ENCODE measurements around the gene CYP27C1.

CYP27C1 gene

GRCh38 chr2:127193164-127193966 is 26.7 kb downstream of the CYP27C1 start:
- DNase-seq, result peak; percentile 68

GRCh38 chr2:127191331-127192219 is 28.5 kb downstream of the CYP27C1 start:
- DNase-seq, result no peak

DNA sequence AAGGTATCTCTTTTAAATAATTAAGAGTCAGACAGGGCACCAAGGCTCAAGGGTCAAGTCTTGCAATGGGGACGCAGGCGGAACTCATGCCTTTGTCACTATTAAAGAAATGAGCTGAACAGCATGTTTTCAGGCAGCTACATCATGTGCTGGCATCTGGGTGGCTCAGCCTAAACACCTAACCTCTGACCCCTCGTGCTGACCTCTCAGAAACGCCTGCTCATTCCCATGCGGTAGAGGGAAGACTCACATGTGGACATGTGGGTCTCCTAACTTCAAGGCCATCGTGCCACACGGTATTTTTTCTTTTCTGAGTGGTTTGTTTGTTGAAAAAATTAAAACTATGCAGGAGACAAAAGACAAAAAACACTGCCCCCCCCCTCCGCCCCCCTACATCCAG is 31.3 kb downstream of the CYP27C1 start:
- DNase-seq, result no peak

- DNase-seq, result no peak
Observed at GRCh38 chr2:127187831-127188230, 32.3 kb downstream of the CYP27C1 start.

GRCh38 chr2:127187081-127187775 is 32.9 kb downstream of the CYP27C1 start:
- DNase-seq, result no peak

GRCh38 chr2:127185705-127186104 is 34.4 kb downstream of the CYP27C1 start:
- no peak for DNase-seq

GRCh38 chr2:127185093-127185492 is 35.0 kb downstream of the CYP27C1 start:
- no peak for DNase-seq

DNA sequence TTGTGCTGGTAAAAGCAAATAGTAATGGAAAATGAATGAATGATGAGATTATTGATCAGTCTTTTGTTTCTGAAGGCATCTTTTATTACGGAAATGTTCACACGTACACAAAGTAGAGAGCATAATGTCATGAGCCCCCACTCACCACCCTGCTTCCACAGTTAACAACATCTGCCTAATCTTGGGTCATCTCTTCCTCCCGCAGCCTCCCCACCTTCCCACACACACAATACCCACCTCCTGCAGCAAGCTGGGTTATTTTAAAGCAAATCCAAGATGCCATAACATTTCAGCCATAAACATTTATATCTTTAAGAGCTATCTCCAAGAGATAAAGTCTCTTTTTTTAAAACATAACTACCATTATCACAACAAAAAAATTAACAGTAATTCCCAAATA is 36.3 kb downstream of the CYP27C1 start:
- DNase-seq, result no peak

DNA sequence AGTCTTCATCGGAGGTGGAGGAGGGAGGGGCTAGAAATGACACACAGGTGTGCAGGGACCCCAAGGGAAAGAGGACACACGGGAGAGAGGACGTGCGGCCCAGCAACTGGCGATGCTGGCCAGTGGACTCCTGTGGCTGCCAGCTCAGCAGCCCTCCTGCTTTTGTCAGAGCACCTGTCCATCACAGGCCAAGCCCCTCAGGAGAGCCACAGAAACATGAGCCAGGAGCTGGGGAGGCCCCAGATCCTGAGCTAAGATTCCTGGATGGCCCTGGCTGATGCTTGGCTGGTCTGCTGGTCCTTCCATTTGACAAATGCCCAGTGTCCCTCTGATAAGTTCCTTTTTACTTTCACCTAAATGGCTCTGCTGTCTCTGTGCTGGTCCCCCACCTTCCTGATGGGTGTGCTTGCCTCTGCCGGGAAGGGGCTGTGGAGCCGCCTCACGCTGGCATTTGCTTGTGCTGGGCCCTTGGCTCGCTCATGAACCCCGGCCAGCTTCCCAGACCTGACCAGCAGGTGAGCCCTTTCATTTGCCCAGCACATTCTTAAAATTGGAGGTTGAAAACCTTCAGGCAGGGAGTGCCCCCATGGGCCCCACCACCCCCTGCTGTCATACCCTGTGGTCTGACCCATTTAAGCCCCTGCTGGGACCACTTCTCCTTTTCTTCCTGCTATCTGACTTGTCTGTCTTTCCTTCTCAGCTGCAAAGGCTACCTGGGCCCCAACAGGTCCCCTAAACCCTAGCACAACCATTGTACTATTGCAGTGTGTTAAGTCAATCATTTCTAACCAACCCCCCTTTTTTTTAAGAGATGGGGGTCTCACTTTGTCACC is 37.3 kb downstream of the CYP27C1 start:
- DNase-seq, result peak; percentile 24

DNA sequence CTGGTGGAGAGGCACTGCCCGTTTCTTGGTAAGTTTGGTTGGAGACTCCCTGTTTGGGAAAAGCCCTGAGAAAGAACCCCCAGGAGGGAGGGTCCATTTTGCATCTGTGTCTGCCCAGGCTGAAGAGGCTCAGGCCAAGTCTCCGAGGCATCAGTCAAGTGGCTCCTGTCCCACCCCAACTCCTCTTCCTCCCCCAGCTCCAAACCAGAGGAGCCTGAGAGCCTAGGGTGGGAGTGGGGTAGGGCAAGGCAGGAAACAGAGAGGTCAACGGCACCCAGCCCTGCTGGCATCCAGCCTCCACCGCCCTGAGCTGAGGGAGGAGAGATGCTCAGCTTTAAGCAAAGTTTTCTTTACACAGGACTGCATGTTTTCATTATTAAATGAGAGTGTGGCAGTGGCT is 38.2 kb downstream of the CYP27C1 start:
- DNase-seq, result peak; percentile 25

DNA sequence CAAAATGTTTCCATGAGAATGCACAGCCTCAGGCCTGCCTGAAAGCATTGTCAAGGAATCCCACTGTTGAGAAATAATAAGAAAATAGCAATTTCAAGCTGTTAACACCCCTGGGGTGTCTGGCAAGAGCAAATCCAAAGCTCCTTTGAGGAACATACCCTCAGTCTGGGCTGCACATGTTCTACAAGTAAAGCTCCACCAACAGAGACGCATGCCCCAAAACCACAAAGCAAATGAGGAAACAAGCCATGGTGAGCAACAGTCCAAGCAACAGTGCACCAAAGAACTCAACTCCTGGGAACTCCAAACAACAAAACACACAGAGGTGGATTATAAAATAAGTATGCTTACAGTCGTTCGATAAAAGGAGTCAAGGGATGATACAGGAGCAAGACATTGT is 40.3 kb downstream of the CYP27C1 start:
- no peak for DNase-seq

- DNase-seq, result no peak
Observed at GRCh38 chr2:127177617-127178263, 42.4 kb downstream of the CYP27C1 start.

DNA sequence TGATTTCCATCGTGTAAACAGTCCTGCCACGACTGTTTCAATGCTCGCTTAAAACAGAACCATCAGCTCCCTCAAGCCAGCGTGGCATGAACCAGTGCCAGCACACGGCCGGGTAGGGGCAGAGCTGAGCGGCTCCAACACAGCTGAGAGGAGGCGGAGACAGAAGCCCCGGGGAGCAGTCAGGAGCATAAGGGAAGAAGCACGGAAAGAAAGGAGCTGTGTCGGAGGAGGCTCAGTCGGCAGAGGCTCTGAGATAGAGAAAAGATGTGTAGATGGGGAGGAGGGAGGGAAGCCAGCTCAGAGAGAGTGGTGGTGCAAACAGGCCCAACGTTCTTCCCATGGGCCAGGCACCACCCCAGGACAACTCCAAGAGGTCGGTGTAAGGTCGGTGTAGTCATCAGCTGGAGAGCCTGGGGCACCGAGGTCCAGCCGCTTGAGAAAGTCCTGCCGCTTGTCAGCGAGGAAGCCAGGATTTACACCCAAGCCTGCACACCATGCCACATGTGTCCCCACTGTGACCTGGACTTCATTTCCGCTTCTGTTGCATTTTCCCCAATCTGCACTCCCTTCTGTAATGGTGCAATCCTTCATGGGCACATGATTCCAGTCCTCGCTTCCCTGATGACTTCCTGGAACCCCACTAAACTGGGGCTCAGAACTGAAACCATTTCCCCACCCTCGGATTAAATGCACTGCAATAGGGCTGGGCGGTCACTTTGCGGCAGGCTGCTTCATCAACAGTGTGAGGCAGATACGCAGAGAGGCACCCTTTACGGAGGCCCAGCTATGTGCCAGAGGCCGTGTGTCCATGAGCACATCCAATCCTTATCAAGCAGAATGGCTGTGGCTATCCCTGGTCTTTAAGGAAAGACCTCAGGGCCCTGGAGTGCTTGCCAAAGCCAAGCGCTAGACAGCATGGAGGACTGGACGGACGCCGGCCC is 43.5 kb downstream of the CYP27C1 start:
- DNase-seq, result no peak

- no peak for DNase-seq
Observed at GRCh38 chr2:127175751-127176354, 44.2 kb downstream of the CYP27C1 start.

GRCh38 chr2:127175041-127175721 is 44.9 kb downstream of the CYP27C1 start:
- peak; percentile 83 for DNase-seq

DNA sequence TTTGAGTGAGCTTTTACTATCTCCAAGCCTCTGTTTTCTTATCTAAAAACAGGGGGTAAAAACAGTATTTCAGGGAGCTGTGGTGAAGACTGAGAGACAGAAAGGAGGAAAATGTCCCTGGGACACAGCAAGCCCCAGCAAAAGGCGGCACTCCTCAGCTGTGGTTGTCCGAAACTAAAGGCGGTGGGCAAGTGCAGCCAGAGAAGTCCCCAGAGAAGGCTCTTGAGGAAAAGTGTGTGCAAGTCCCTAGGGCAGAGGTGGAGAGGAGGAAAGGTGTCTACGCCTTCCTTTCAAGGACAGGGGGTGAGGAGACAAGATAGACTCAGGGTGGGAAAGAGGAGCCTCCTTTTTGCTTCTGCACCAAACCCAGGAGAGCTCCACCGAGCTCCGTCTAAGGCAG is 45.5 kb downstream of the CYP27C1 start:
- no peak for DNase-seq

- no peak for DNase-seq
Observed at GRCh38 chr2:127174136-127174535, 46.0 kb downstream of the CYP27C1 start.

DNA sequence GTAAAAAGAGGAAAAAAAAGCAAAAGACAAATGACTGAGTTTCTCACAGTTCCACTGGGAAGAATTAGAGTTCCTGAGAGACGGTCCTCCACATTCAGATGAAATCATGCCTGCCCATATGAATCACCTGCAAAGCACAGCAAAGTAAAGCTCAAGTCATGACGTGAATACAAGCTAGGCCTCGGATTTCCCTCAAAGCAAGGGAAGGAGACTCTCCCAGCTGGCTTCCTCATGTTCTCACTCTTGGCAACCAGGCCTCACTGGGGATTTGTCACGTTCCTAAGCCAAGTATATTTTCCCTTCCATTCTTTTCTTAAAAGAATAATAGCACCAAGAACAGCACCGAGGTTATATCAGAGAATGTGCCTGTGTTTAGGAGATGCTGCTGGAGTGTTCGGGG is 47.0 kb downstream of the CYP27C1 start:
- DNase-seq, result peak; percentile 78

DNA sequence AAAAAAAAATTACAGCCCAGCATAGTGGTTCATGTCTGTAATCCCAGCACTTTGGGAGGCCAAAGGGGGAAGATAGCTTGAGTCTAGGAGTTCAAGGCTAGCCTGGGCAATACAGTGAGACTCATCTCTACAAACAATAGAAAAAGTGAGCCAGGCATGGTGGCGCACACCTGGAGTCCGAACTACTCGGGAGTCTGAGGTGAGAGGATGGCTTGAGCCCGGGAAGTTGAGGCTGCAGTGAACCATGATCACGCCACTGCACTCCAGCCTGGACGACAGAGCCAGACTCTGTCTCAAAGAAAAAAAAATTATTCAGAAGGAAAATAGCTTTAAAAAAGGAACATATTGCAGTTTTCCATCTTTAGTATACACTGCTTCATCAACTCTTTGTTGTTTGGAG is 47.8 kb downstream of the CYP27C1 start:
- no peak for DNase-seq
